ENCODE measurements around the gene TMPRSS9.

DNA sequence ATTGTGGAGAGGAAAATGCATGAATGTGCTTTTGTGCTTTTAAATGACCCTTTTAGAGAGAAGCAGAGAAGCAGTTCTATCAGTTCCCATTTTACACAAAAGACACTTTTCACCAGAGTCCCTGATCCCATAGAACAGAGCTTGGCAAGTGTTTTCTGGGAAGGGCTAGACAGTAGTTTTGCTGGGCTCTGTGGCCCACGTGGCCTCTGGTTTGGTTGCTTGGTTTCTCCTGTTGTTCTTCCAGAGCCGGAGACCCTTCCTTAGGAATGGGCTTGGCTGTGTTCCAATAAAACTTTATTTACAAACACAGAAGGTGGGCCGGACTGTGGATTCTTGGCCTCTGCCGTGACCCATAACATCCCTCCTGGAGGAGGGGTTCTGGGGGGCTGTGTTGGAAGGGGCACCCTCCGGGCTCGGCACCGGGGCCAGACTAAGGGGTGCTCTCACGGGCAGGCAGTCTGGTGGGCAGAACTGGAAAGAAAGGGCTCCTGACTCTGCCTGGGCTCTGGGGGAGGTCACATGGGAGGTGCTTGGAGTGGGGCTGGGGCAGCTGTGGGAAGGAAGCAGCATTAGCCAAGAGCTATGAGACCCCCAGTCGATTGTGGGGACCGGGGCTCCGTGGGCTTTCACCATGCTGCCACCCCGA, 28.3 kb upstream of the TMPRSS9 start:
- TF ChIP-seq GATAD2A (CRISPR knock-in tag; IDR thresholded peaks at IDR 0.05), result no peak
- no peak for TF ChIP-seq ZNF83 (CRISPR knock-in tag; IDR thresholded peaks at IDR 0.05; ENCODE audit: borderline replicate concordance)
- no peak for TF ChIP-seq ZFP36 (IDR thresholded peaks at IDR 0.05; ENCODE audit: borderline replicate concordance, low read depth, low read length, partially characterized antibody)
- TF ChIP-seq, protein P1, sequence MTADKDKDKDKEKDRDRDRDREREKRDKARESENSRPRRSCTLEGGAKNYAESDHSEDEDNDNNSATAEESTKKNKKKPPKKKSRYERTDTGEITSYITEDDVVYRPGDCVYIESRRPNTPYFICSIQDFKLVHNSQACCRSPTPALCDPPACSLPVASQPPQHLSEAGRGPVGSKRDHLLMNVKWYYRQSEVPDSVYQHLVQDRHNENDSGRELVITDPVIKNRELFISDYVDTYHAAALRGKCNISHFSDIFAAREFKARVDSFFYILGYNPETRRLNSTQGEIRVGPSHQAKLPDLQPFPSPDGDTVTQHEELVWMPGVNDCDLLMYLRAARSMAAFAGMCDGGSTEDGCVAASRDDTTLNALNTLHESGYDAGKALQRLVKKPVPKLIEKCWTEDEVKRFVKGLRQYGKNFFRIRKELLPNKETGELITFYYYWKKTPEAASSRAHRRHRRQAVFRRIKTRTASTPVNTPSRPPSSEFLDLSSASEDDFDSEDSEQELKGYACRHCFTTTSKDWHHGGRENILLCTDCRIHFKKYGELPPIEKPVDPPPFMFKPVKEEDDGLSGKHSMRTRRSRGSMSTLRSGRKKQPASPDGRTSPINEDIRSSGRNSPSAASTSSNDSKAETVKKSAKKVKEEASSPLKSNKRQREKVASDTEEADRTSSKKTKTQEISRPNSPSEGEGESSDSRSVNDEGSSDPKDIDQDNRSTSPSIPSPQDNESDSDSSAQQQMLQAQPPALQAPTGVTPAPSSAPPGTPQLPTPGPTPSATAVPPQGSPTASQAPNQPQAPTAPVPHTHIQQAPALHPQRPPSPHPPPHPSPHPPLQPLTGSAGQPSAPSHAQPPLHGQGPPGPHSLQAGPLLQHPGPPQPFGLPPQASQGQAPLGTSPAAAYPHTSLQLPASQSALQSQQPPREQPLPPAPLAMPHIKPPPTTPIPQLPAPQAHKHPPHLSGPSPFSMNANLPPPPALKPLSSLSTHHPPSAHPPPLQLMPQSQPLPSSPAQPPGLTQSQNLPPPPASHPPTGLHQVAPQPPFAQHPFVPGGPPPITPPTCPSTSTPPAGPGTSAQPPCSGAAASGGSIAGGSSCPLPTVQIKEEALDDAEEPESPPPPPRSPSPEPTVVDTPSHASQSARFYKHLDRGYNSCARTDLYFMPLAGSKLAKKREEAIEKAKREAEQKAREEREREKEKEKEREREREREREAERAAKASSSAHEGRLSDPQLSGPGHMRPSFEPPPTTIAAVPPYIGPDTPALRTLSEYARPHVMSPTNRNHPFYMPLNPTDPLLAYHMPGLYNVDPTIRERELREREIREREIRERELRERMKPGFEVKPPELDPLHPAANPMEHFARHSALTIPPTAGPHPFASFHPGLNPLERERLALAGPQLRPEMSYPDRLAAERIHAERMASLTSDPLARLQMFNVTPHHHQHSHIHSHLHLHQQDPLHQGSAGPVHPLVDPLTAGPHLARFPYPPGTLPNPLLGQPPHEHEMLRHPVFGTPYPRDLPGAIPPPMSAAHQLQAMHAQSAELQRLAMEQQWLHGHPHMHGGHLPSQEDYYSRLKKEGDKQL (CRISPR knock-in tag; IDR thresholded peaks at IDR 0.05; ENCODE audit: low read depth), result no peak
- TF ChIP-seq, protein P2, sequence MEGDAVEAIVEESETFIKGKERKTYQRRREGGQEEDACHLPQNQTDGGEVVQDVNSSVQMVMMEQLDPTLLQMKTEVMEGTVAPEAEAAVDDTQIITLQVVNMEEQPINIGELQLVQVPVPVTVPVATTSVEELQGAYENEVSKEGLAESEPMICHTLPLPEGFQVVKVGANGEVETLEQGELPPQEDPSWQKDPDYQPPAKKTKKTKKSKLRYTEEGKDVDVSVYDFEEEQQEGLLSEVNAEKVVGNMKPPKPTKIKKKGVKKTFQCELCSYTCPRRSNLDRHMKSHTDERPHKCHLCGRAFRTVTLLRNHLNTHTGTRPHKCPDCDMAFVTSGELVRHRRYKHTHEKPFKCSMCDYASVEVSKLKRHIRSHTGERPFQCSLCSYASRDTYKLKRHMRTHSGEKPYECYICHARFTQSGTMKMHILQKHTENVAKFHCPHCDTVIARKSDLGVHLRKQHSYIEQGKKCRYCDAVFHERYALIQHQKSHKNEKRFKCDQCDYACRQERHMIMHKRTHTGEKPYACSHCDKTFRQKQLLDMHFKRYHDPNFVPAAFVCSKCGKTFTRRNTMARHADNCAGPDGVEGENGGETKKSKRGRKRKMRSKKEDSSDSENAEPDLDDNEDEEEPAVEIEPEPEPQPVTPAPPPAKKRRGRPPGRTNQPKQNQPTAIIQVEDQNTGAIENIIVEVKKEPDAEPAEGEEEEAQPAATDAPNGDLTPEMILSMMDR (CRISPR knock-in tag; IDR thresholded peaks at IDR 0.05), result no peak
- no peak for TF ChIP-seq FOSL2 (CRISPR knock-in tag; IDR thresholded peaks at IDR 0.05)
- TF ChIP-seq ESRRA (CRISPR knock-in tag; IDR thresholded peaks at IDR 0.05; ENCODE audit: low read depth), result no peak
- TF ChIP-seq MEIS2 (CRISPR knock-in tag; IDR thresholded peaks at IDR 0.05), result no peak
- no peak for TF ChIP-seq TARDBP (CRISPR knock-in tag; IDR thresholded peaks at IDR 0.05)
- no peak for TF ChIP-seq ZKSCAN1 (IDR thresholded peaks at IDR 0.05; ENCODE audit: low read length)
